A549 treated with CORT108297 at 1 μM for 4 hours (cell line): ENCODE data around the gene OR1I1. TPM values are rescaled to one million over a fixed set of nuclear protein-coding genes. Genes with fewer than 3 reads are reported as not detected.

Source experiments
- total RNA-seq: library from RNA; stranded (reverse); fragments of 200-300 nt; extraction: Qiagen RNA extraction; gene quantifications from 5 replicates; pipeline ENCODE4 v1.2.3, GENCODE V29; 2022

Gene OR1I1
- not detected in 5 replicates for total RNA-seq

GRCh38 chr19:15081911-15082310, at the start of gene OR1I1:
Gene OR1I1, plus strand, starts transcription at chr19:15082211. Its CDS starts 4,855 bp downstream, at chr19:15087066.

GRCh38 chr19:15048885-15049541, 33.0 kb upstream of the OR1I1 start, which contains the start of gene CASP14:
Gene CASP14, plus strand, starts transcription at chr19:15049480. Its CDS starts 2,772 bp downstream, at chr19:15052252.

GRCh38 chr19:15107061-15108010, 25.3 kb downstream of the OR1I1 start, which contains the start of gene SYDE1:
Gene SYDE1, plus strand, starts transcription at chr19:15107401. Its CDS starts 33 bp downstream, at chr19:15107434.

Other genes starting within 250 kb of the OR1I1 start
- gene OR7A5, start 247.0 kb upstream of the OR1I1 start, total RNA-seq: not detected in 5 replicates
- not detected in 5 replicates for gene OR7C1, start 247.0 kb upstream of the OR1I1 start, total RNA-seq
- gene OR7A10, start 233.3 kb upstream of the OR1I1 start, total RNA-seq: not detected in 5 replicates
- gene OR7A17, start 196.1 kb upstream of the OR1I1 start, total RNA-seq: not detected in 5 replicates
- gene OR7C2, start 140.7 kb upstream of the OR1I1 start, total RNA-seq: not detected in 5 replicates
- not detected in 5 replicates for gene SLC1A6, start 102.3 kb upstream of the OR1I1 start, total RNA-seq
- gene CASP14, start 32.7 kb upstream of the OR1I1 start, total RNA-seq: not detected in 5 replicates
- gene SYDE1, start 25.2 kb downstream of the OR1I1 start, total RNA-seq: 12.4 to 18.4 TPM (median 16.3 TPM) in 5 replicates
- 7.9 to 12.5 TPM (median 12.1 TPM) in 5 replicates for gene NOTCH3, start 118.8 kb downstream of the OR1I1 start, total RNA-seq
- 0.06 to 0.12 TPM (median 0.07 TPM) in 3 of 5 replicates, not detected in the others for gene EPHX3, start 150.2 kb downstream of the OR1I1 start, total RNA-seq